ENCODE results near the gene EYA4.

EYA4 gene

DNA sequence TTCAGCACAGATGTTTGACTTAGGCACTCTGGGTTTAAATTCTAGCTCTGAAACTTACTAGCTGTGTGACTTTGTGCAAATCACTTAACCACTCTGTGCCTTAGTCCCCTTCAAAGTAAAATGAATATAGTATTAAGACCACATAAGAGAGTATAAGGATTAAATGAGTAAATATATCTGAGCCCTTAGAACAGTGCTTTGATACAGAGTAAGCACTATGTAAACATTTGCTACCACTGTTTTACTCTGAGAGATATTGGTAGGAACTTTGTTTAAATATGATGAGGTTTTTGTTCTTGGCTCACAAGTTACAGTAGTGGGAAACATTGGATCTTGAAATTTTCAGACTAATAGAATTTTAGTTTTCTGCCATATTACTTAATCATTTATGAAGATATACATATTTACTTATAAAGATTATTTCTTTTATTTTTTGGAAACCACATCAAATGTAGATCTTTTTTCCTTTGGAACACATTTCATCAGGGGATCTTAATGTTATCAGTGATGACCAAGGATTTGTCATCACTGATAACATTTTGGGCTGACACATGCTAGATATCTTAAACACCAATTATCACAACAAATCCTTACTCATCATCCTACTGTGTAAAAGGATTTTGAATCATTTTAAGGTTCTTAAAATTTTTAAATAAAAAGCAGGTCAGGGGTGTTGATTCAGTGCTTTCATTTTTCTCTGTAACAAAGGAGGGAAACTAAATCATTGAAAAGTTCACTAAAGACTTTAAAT is 226.2 kb downstream of the EYA4 start:
- TF ChIP-seq POLR2AphosphoS5 (IDR thresholded peaks at IDR 0.05; ENCODE audit: low read depth, low read length) (no peak), TAF1 (IDR thresholded peaks at IDR 0.05; ENCODE audit: borderline replicate concordance, low read depth, low read length) (no peak), POLR2A (IDR thresholded peaks at IDR 0.05; ENCODE audit: low read depth, low read length) (no peak)
- FAIRE-seq (no peak), DNase-seq (ENCODE audit: insufficient read length) (no peak)

DNA sequence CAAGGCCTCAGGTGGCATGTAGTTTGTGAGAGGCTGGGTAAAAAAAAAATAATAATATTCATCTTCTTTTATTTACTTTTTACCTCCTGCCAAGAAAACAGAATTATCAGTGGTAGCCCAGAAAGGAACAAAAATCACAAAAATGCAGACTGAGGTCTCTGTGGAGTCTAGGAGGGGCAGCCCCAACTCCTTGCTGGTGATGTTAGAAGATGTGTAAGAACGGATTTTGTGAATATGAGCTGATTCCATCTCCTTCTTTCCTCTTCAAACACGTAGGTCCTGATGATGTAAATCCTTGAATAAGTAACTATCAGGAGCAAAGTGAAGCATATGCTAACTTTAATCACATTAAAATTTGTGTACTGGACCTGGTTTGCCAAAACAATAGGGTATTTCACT is 226.8 kb downstream of the EYA4 start:
- FAIRE-seq, result no peak
- no peak for TF ChIP-seq TAF1 (IDR thresholded peaks at IDR 0.05; ENCODE audit: borderline replicate concordance, low read depth, low read length)
- TF ChIP-seq POLR2A (IDR thresholded peaks at IDR 0.05; ENCODE audit: low read depth, low read length), result no peak
- TF ChIP-seq POLR2AphosphoS5 (IDR thresholded peaks at IDR 0.05; ENCODE audit: low read depth, low read length), result no peak

GRCh38 chr6:133468591-133468990 is 227.4 kb downstream of the EYA4 start:
- DNase-seq (ENCODE audit: insufficient read length) (no peak), FAIRE-seq (no peak)
- TF ChIP-seq POLR2A (IDR thresholded peaks at IDR 0.05; ENCODE audit: low read depth, low read length) (no peak), TAF1 (IDR thresholded peaks at IDR 0.05; ENCODE audit: borderline replicate concordance, low read depth, low read length) (no peak), POLR2AphosphoS5 (IDR thresholded peaks at IDR 0.05; ENCODE audit: low read depth, low read length) (no peak)

More for the DNA sequence above, 226.8 kb downstream of the EYA4 start:
- no peak for DNase-seq (ENCODE audit: insufficient read length)

GRCh38 chr6:133474516-133474915 is 233.4 kb downstream of the EYA4 start:
- TF ChIP-seq POLR2A (IDR thresholded peaks at IDR 0.05; ENCODE audit: low read depth, low read length) (no peak), POLR2AphosphoS5 (IDR thresholded peaks at IDR 0.05; ENCODE audit: low read depth, low read length) (no peak), TAF1 (IDR thresholded peaks at IDR 0.05; ENCODE audit: borderline replicate concordance, low read depth, low read length) (no peak)
- DNase-seq (ENCODE audit: insufficient read length), result no peak
- FAIRE-seq, result no peak

GRCh38 chr6:133478673-133479072 is 237.5 kb downstream of the EYA4 start:
- DNase-seq (ENCODE audit: insufficient read length), result no peak
- TF ChIP-seq POLR2A (IDR thresholded peaks at IDR 0.05; ENCODE audit: low read depth, low read length) (no peak), TAF1 (IDR thresholded peaks at IDR 0.05; ENCODE audit: borderline replicate concordance, low read depth, low read length) (no peak), POLR2AphosphoS5 (IDR thresholded peaks at IDR 0.05; ENCODE audit: low read depth, low read length) (no peak)
- no peak for FAIRE-seq

DNA sequence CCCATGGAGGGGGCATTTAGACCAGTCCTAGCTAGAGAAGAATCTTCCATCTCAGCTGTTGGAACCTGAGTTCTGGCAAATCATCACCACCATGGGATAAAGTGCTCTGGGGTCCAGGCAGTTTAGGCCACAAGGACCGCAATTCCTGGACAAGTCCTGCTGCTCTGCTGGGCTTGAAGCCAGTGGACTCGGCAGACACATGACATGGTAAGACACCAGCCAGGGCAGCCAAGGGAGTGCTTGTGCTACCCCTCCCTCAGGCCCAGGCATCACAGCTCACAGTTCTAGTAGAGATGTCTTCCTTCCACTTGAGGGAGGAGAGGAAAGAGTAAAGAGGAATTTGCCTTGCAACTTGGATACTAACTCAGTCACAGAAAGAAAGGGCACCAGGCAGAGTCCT is 246.0 kb downstream of the EYA4 start:
- TF ChIP-seq POLR2AphosphoS5 (IDR thresholded peaks at IDR 0.05; ENCODE audit: low read depth, low read length) (no peak), TAF1 (IDR thresholded peaks at IDR 0.05; ENCODE audit: borderline replicate concordance, low read depth, low read length) (no peak), POLR2A (IDR thresholded peaks at IDR 0.05; ENCODE audit: low read depth, low read length) (no peak)
- FAIRE-seq (no peak), DNase-seq (ENCODE audit: insufficient read length) (no peak)

- TF ChIP-seq POLR2A (IDR thresholded peaks at IDR 0.05; ENCODE audit: low read depth, low read length), result no peak
- no peak for TF ChIP-seq TAF1 (IDR thresholded peaks at IDR 0.05; ENCODE audit: borderline replicate concordance, low read depth, low read length)
- TF ChIP-seq POLR2AphosphoS5 (IDR thresholded peaks at IDR 0.05; ENCODE audit: low read depth, low read length), result no peak
- DNase-seq (ENCODE audit: insufficient read length) (no peak), FAIRE-seq (no peak)
Measured at GRCh38 chr6:133495205-133495903, 254.2 kb downstream of the EYA4 start.

GRCh38 chr6:133499662-133500061 is 258.5 kb downstream of the EYA4 start:
- no peak for TF ChIP-seq POLR2A (IDR thresholded peaks at IDR 0.05; ENCODE audit: low read depth, low read length)
- TF ChIP-seq TAF1 (IDR thresholded peaks at IDR 0.05; ENCODE audit: borderline replicate concordance, low read depth, low read length), result no peak
- no peak for TF ChIP-seq POLR2AphosphoS5 (IDR thresholded peaks at IDR 0.05; ENCODE audit: low read depth, low read length)
- DNase-seq (ENCODE audit: insufficient read length) (no peak), FAIRE-seq (no peak)

GRCh38 chr6:133501675-133502270 is 260.6 kb downstream of the EYA4 start:
- FAIRE-seq (no peak), DNase-seq (ENCODE audit: insufficient read length) (no peak)
- TF ChIP-seq POLR2A (IDR thresholded peaks at IDR 0.05; ENCODE audit: low read depth, low read length) (no peak), POLR2AphosphoS5 (IDR thresholded peaks at IDR 0.05; ENCODE audit: low read depth, low read length) (no peak), TAF1 (IDR thresholded peaks at IDR 0.05; ENCODE audit: borderline replicate concordance, low read depth, low read length) (no peak)

DNA sequence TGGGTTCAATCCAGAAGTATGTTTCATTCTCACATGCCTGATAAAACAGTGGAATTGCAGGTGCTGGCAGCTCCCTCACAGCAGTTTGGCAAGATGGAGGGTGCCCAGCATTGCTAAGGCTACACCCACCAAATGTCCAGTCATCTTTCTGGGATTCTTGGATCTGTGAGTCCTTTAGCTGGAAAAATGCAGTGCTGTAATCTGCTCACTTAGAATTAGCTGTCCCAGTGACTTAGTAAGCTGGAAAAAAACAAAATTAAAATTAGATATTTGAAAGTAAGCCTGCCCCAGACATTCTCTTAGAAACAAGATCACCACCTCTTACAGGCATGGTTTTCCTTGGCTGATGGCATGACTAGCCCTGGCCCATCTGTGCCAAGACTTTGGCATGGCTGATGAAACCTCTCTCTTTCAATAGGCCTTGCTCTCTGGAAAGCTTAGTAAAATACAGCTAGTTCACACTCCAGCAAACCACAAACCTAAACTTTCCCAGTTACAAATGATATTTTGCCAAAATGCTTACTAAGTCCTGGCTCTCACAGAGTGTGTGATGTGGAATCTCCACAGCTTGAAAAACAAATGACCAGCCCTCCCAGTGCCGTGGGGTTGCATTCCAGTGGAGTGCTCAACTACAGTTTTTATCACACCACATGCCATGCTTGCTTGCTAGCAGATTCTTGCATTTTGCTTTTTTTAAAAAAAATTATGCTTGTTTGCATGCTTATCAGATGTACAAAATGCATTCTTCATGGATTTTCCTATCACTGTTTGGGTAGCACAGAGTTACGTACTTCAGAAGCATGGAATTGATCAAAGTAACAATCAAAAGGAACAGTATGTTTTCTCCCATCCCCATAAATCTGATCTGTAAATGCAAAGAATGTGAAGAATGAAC is 261.5 kb downstream of the EYA4 start:
- no peak for TF ChIP-seq TAF1 (IDR thresholded peaks at IDR 0.05; ENCODE audit: borderline replicate concordance, low read depth, low read length)
- no peak for TF ChIP-seq POLR2AphosphoS5 (IDR thresholded peaks at IDR 0.05; ENCODE audit: low read depth, low read length)
- TF ChIP-seq POLR2A (IDR thresholded peaks at IDR 0.05; ENCODE audit: low read depth, low read length), result no peak
- no peak for FAIRE-seq
- no peak for DNase-seq (ENCODE audit: insufficient read length)

DNA sequence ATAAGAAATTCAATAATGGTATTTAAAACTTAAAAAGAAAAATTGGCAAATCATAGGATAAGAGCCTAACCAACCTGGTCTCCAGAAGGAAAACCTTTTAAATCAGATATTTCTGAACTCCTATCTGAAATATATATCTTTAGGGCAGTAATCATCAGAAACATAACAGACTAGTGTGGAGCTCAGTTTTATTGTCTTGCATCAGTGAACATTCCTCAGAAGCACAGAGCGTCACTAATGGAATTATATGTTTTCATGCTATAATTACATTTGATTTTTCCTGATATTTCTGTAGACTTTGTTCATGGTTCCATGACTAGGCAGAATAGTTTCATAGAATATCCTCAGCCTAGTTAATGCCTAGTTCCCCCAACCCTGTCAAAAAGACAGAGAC is 262.2 kb downstream of the EYA4 start:
- FAIRE-seq, result no peak
- DNase-seq (ENCODE audit: insufficient read length), result no peak
- no peak for TF ChIP-seq TAF1 (IDR thresholded peaks at IDR 0.05; ENCODE audit: borderline replicate concordance, low read depth, low read length)

Data from GM12892 (cell line).